Ovary (tissue), 3 donors: Measurements from ENCODE around the gene ZNF500.

Experiments
- POLR2A ChIP-seq: fragments of 450-650 bp; IDR thresholded peaks from one replicate; pipeline ENCODE4 v1.6.1; 2017; ENCODE audit warnings: antibody characterized with exemption, mild to moderate bottlenecking, moderate library complexity
- TF ChIP-seq, protein P1 (sequence below), 3 donors: fragments of 450-650 bp in 2 of 3; fragments of 200-600 bp in 1 of 3; IDR thresholded peaks; one replicate each; pipeline versions ENCODE4 v1.5.1 to v1.8.0; 2016 to 2022; ENCODE audit warnings: antibody characterized with exemption in 3 of 3, mild to moderate bottlenecking in 1 of 3
- donor health status: DM: no; HTN: no; CAD: no.

DNA sequence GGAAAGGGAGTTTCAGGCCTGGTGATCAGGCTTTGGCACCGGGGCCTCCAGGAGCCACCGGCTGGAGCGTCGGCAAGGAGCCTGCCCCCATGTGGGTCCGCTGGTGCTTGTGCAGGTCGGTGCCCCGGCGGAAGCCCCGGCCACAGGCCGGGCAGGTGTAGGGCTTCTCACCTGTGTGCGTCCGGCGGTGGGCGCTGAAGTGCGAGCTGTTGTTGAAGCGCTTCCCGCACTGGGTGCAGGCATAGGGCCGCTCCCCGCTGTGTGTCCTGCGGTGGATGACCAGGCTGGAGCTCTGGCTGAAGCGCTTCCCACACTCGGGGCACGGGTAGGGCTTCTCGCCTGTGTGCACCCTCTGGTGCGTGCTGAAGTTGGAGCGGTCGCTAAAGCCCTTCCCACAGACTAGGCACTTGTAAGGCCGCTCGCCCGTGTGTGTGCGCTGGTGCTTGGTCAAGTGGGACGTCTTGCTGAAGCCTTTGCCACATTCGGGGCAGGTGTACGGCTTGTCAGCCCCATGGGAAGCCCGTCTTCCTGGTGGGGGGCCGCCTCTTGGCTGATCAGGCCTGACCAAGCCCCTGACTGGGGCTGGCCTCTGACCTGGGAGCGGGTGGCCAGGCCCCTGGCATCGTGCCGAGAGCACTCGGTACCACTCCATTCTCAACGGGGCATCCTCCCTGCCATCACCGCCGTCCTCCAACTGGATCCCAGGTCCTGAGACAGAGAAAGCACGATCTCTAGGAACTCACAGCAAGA lies 14.4 kb downstream of the ZNF500 start:
- TF ChIP-seq, protein P1, sequence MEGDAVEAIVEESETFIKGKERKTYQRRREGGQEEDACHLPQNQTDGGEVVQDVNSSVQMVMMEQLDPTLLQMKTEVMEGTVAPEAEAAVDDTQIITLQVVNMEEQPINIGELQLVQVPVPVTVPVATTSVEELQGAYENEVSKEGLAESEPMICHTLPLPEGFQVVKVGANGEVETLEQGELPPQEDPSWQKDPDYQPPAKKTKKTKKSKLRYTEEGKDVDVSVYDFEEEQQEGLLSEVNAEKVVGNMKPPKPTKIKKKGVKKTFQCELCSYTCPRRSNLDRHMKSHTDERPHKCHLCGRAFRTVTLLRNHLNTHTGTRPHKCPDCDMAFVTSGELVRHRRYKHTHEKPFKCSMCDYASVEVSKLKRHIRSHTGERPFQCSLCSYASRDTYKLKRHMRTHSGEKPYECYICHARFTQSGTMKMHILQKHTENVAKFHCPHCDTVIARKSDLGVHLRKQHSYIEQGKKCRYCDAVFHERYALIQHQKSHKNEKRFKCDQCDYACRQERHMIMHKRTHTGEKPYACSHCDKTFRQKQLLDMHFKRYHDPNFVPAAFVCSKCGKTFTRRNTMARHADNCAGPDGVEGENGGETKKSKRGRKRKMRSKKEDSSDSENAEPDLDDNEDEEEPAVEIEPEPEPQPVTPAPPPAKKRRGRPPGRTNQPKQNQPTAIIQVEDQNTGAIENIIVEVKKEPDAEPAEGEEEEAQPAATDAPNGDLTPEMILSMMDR (IDR thresholded peaks at IDR 0.05), result no peak
- no peak for TF ChIP-seq POLR2A
